ENCODE measurements around the gene RABL2B. TPM values are rescaled to one million over a fixed set of nuclear protein-coding genes. Genes with fewer than 3 reads are reported as not detected.
A peak's percentile ranks its signal among the peaks of the same experiment; 100 is the strongest.
"Not testable (repeated sequence)": the region's sequence is repeated elsewhere in the genome, so short reads cannot be mapped to it uniquely, and the experiment has no call there.

The RABL2B gene
- total and polyA plus RNA-seq, 5 experiments from 2014 or later = 22.0 to 71.9 (median 26.3) TPM

- POLR2A ChIA-PET = interaction anchor here (1.4 to 1.5 kb wide), 3 partner anchors 24 to 230 kb away, joined by 3 to 7 read pairs (median 4); no protein-coding TSS in a partner anchor
- Mint-ChIP-seq H3K9me3 (peaks cover 0 to 24% (median 7%) of the 10 kb centered on the region in 9 donors), H3K4me3 (peak overlapping the region; percentile 91 to 96 (median 94)), H3K27ac (peak overlapping the region in 9 of 10 donors; percentile 51 to 98 (median 95)), H3K4me1 (peaks cover 0 to 29% (median 17%) of the 10 kb centered on the region in 4 donors)
- ATAC-seq, H3K27me3 Mint-ChIP-seq, H3K36me3 Mint-ChIP-seq: not testable (repeated sequence)
- peak in 2 of 10 donors; percentile 15 to 29 for DNase-seq
Measured at GRCh38 chr22:50756406-50756805, 27.0 kb downstream of the RABL2B start.

GRCh38 chr22:50755251-50755650, 28.2 kb downstream of the RABL2B start:
- H3K27me3 Mint-ChIP-seq, POLR2A ChIA-PET, DNase-seq, H3K36me3 Mint-ChIP-seq, ATAC-seq: not testable (repeated sequence)
- Mint-ChIP-seq H3K27ac (peak overlapping the region in 3 of 10 donors; percentile 13 to 44 (median 31)), H3K4me1 (peaks cover 0 to 29% (median 17%) of the 10 kb centered on the region in 4 donors), H3K4me3 (peak overlapping the region in 6 of 10 donors; percentile 10 to 66 (median 43)), H3K9me3 (peaks cover 0 to 24% (median 7%) of the 10 kb centered on the region in 9 donors)

- H3K27ac Mint-ChIP-seq, H3K36me3 Mint-ChIP-seq, H3K4me1 Mint-ChIP-seq, ATAC-seq, POLR2A ChIA-PET, DNase-seq, H3K27me3 Mint-ChIP-seq, H3K4me3 Mint-ChIP-seq: not testable (repeated sequence)
- peaks cover 0 to 14% (median 2%) of the 10 kb centered on the region in 9 donors for H3K9me3 Mint-ChIP-seq
Measured at GRCh38 chr22:50749302-50750074, 33.9 kb downstream of the RABL2B start.

GRCh38 chr22:50748630-50749029, 34.8 kb downstream of the RABL2B start:
- H3K4me3 Mint-ChIP-seq, H3K36me3 Mint-ChIP-seq, ATAC-seq, POLR2A ChIA-PET, H3K27ac Mint-ChIP-seq, DNase-seq, H3K4me1 Mint-ChIP-seq, H3K9me3 Mint-ChIP-seq, H3K27me3 Mint-ChIP-seq: not testable (repeated sequence)

- H3K4me1 Mint-ChIP-seq, H3K4me3 Mint-ChIP-seq, H3K27ac Mint-ChIP-seq, H3K27me3 Mint-ChIP-seq, ATAC-seq, POLR2A ChIA-PET, H3K9me3 Mint-ChIP-seq, DNase-seq, H3K36me3 Mint-ChIP-seq: not testable (repeated sequence)
Measured at GRCh38 chr22:50747521-50747920, 35.9 kb downstream of the RABL2B start.

- POLR2A ChIA-PET, H3K9me3 Mint-ChIP-seq, H3K36me3 Mint-ChIP-seq, ATAC-seq, H3K4me3 Mint-ChIP-seq, H3K4me1 Mint-ChIP-seq, DNase-seq, H3K27me3 Mint-ChIP-seq, H3K27ac Mint-ChIP-seq: not testable (repeated sequence)
Measured at GRCh38 chr22:50744424-50744823, 39.0 kb downstream of the RABL2B start.

- not testable (repeated sequence) for H3K27me3 Mint-ChIP-seq, ATAC-seq
- peak in 1 of 10 donors; percentile 43 for DNase-seq
Measured at GRCh38 chr22:50740714-50741113, 42.7 kb downstream of the RABL2B start.

GRCh38 chr22:50739894-50740293, 43.5 kb downstream of the RABL2B start:
- peaks cover 0 to 2% (median 0%) of the 10 kb centered on the region in 5 donors for H3K27me3 Mint-ChIP-seq
- DNase-seq (peak in 1 of 10 donors; percentile 31), ATAC-seq (no peak)
- no peak overlapping the region for H3K4me3 Mint-ChIP-seq
- H3K27ac Mint-ChIP-seq = no peak overlapping the region
- H3K36me3 Mint-ChIP-seq = no peaks in the 10 kb centered on the region
- peaks cover 0 to 4% (median 0%) of the 10 kb centered on the region in 4 donors for H3K4me1 Mint-ChIP-seq
- POLR2A ChIA-PET = no interaction called here
- no peaks in the 10 kb centered on the region for H3K9me3 Mint-ChIP-seq

More at GRCh38 chr22:50740714-50741113, 42.7 kb downstream of the RABL2B start:
- H3K4me1 Mint-ChIP-seq, H3K36me3 Mint-ChIP-seq, H3K9me3 Mint-ChIP-seq, H3K27ac Mint-ChIP-seq, H3K4me3 Mint-ChIP-seq, POLR2A ChIA-PET: not testable (repeated sequence)

GRCh38 chr22:50739279-50739691, 44.2 kb downstream of the RABL2B start:
- Mint-ChIP-seq H3K4me3 (no peak overlapping the region), H3K36me3 (no peaks in the 10 kb centered on the region), H3K27me3 (peaks cover 0 to 2% (median 0%) of the 10 kb centered on the region in 5 donors), H3K27ac (peak overlapping the region in 1 of 10 donors; percentile 53), H3K4me1 (peaks cover 0 to 4% (median 0%) of the 10 kb centered on the region in 4 donors), H3K9me3 (no peaks in the 10 kb centered on the region)
- DNase-seq = peak in 1 of 10 donors; percentile 45
- POLR2A ChIA-PET = no interaction called here
- ATAC-seq = no peak

- POLR2A ChIA-PET = no interaction called here
- H3K36me3 Mint-ChIP-seq = no peaks in the 10 kb centered on the region
- H3K4me3 Mint-ChIP-seq = no peak overlapping the region
- no peak for ATAC-seq
- peak in 1 of 10 donors; percentile 36 for DNase-seq
- peaks cover 0 to 4% (median 0%) of the 10 kb centered on the region in 4 donors for H3K4me1 Mint-ChIP-seq
- H3K9me3 Mint-ChIP-seq = no peaks in the 10 kb centered on the region
- H3K27me3 Mint-ChIP-seq = peaks cover 0 to 2% (median 0%) of the 10 kb centered on the region in 5 donors
- peak overlapping the region in 2 of 10 donors; percentile 39 to 53 for H3K27ac Mint-ChIP-seq
Measured at GRCh38 chr22:50738649-50739227, 44.7 kb downstream of the RABL2B start.

- H3K9me3 Mint-ChIP-seq = no peaks in the 10 kb centered on the region
- POLR2A ChIA-PET = no interaction called here
- no peak for ATAC-seq
- peaks cover 0 to 2% (median 0%) of the 10 kb centered on the region in 5 donors for H3K27me3 Mint-ChIP-seq
- peak within 1 kb of the TSS in 3 of 10 donors; percentile 39 to 70 (median 53) for H3K27ac Mint-ChIP-seq
- no peak within 1 kb of the TSS for H3K4me3 Mint-ChIP-seq
- peak in 1 of 10 donors; percentile 45 for DNase-seq
- H3K36me3 Mint-ChIP-seq = no peaks in the 10 kb centered on the region
- peaks cover 0 to 4% (median under 1%) of the 10 kb centered on the region in 4 donors for H3K4me1 Mint-ChIP-seq
Measured at GRCh38 chr22:50737728-50738648, 45.4 kb downstream of the RABL2B start, which contains the start of gene ACR. Gene ACR (plus strand): TSS chr22:50738204. CDS start chr22:50738236, 32 bp downstream.

- DNase-seq = no peak
- ATAC-seq = no peak
Measured at GRCh38 chr22:50735739-50736030, 47.8 kb downstream of the RABL2B start.

More at GRCh38 chr22:50735739-50736030, 47.8 kb downstream of the RABL2B start:
- Mint-ChIP-seq H3K36me3 (no peaks in the 10 kb centered on the region), H3K4me1 (peaks cover 2 to 9% (median 6%) of the 10 kb centered on the region in 4 donors), H3K9me3 (no peaks in the 10 kb centered on the region), H3K4me3 (no peak overlapping the region), H3K27me3 (peaks cover 0 to 2% (median 0%) of the 10 kb centered on the region in 5 donors), H3K27ac (no peak overlapping the region)
- POLR2A ChIA-PET = no interaction called here
